ENCODE results near the gene IGFN1. TPM values are rescaled to one million over a fixed set of nuclear protein-coding genes. Genes with fewer than 3 reads are reported as not detected.
"Not testable (repeated sequence)": the region's sequence is repeated elsewhere in the genome, so short reads cannot be mapped to it uniquely, and the experiment has no call there.

IGFN1 gene
- total RNA-seq, 2 donors from 2014 or later: not detected

DNA sequence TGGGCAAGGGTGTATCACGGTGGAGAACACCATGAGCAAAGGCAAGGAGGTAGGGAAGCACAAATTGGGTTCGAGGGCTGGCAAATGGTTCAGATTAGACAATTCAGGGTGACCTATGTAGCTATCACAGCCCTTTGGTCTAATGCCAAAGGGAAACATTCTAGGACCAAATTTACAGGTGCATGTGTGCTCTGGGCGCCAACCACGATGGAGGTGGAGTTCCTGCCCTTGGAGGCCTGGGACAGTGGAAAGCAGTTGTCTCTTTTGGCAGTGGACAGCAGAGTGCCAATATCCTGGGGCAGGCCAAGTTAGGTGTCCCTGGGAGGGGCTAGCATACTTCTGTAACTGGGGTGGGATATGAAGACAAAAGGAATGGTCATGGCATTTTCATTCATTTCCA lies 40.1 kb downstream of the IGFN1 start:
- H3K4me1 Mint-ChIP-seq: no peaks in the 10 kb centered on the region
- no peak overlapping the region for H3K4me3 Mint-ChIP-seq
- H3K36me3 Mint-ChIP-seq (ENCODE audit: low read depth): peaks cover 10% of the 10 kb centered on the region
- peaks cover 42% of the 10 kb centered on the region for H3K27me3 Mint-ChIP-seq
- DNase-seq (no peak), ATAC-seq (no peak)
- no peak overlapping the region for H3K27ac Mint-ChIP-seq
- H3K9me3 ChIP-seq (ENCODE audit: control insufficient read depth, low read length, poor library complexity, severe bottlenecking): no peaks in the 10 kb centered on the region

- not testable (repeated sequence) for DNase-seq; H3K4me1 Mint-ChIP-seq; H3K36me3 Mint-ChIP-seq (ENCODE audit: low read depth); H3K4me3 Mint-ChIP-seq; H3K9me3 ChIP-seq (ENCODE audit: control insufficient read depth, low read length, poor library complexity, severe bottlenecking); H3K27ac Mint-ChIP-seq; ATAC-seq
- H3K27me3 Mint-ChIP-seq: peaks cover 39% of the 10 kb centered on the region
Observed at GRCh38 chr1:201239646-201240045, 49.0 kb downstream of the IGFN1 start.

DNA sequence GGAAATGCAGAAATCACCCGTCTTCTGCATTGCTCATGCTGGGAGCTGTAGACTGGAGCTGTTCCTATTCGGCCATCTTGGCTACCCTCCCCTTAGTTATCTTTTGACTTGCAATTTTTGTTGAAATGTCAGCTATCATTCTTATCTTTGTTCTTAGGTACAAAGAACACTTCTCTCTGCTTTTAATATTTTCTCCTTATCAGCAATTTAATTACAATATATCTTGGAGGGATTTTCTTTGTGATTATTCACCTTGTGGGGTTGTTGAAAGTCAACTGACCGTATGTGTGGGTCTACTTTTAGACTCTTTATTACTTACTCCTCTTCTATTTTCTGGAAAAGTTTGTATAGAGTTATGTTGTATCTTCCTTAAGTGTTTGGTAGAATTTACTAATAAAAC lies 49.5 kb downstream of the IGFN1 start:
- H3K4me3 Mint-ChIP-seq: no peak overlapping the region
- DNase-seq (no peak), ATAC-seq (no peak)
- H3K4me1 Mint-ChIP-seq: no peaks in the 10 kb centered on the region
- H3K27me3 Mint-ChIP-seq: peaks cover 45% of the 10 kb centered on the region
- peaks cover 6% of the 10 kb centered on the region for H3K36me3 Mint-ChIP-seq (ENCODE audit: low read depth)
- H3K27ac Mint-ChIP-seq: no peak overlapping the region
- H3K9me3 ChIP-seq (ENCODE audit: control insufficient read depth, low read length, poor library complexity, severe bottlenecking): no peaks in the 10 kb centered on the region

DNA sequence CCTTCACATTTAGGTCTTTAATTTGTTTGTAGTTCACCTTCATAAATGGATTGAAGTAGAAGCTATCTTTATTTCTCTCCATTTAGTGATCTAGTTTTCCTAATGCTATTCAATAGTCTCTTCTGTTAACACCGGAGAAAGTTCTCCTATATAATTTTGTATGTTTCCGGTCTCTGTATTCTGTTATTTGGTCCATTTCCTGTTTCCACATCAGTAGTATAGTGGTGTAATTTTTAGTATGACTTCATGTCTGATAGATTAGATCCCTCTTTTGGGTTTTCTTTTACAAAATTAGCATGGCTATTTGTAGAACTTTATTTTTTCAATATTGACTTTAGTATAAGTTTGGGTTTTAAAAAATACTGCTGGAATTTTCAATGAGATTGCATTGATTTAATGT lies 51.1 kb downstream of the IGFN1 start:
- Mint-ChIP-seq H3K27me3 (peaks cover 52% of the 10 kb centered on the region), H3K4me3 (no peak overlapping the region)

DNA sequence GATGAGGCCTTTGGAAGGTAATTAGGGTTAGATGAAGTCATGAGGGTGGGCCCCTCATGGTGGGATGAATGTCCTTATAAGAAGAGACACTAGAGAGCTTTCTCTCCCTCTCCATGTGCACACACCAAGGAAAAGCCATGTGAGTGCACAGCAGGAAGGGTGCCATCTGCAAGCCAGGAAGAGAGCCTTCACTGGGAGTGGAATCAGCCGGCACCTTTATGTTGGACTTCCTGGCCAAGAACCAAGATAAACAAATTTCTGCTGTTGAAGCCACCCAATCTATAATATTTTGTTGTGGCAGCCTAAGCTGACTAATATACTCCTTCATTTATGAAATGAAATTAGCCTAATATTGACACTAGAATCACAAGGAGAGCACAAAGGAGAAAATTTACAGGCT lies 54.5 kb downstream of the IGFN1 start:
- H3K4me1 Mint-ChIP-seq: no peaks in the 10 kb centered on the region
- no peaks in the 10 kb centered on the region for H3K9me3 ChIP-seq (ENCODE audit: control insufficient read depth, low read length, poor library complexity, severe bottlenecking)
- peaks cover 54% of the 10 kb centered on the region for H3K27me3 Mint-ChIP-seq
- ATAC-seq (no peak), DNase-seq (no peak)
- H3K27ac Mint-ChIP-seq: no peak overlapping the region
- peaks cover 6% of the 10 kb centered on the region for H3K36me3 Mint-ChIP-seq (ENCODE audit: low read depth)
- no peak overlapping the region for H3K4me3 Mint-ChIP-seq

More for the DNA sequence above, 51.1 kb downstream of the IGFN1 start:
- Mint-ChIP-seq H3K27ac (no peak overlapping the region), H3K36me3 (ENCODE audit: low read depth) (peaks cover 6% of the 10 kb centered on the region), H3K4me1 (no peaks in the 10 kb centered on the region)
- no peak for ATAC-seq
- H3K9me3 ChIP-seq (ENCODE audit: control insufficient read depth, low read length, poor library complexity, severe bottlenecking): no peaks in the 10 kb centered on the region
- no peak for DNase-seq

DNA sequence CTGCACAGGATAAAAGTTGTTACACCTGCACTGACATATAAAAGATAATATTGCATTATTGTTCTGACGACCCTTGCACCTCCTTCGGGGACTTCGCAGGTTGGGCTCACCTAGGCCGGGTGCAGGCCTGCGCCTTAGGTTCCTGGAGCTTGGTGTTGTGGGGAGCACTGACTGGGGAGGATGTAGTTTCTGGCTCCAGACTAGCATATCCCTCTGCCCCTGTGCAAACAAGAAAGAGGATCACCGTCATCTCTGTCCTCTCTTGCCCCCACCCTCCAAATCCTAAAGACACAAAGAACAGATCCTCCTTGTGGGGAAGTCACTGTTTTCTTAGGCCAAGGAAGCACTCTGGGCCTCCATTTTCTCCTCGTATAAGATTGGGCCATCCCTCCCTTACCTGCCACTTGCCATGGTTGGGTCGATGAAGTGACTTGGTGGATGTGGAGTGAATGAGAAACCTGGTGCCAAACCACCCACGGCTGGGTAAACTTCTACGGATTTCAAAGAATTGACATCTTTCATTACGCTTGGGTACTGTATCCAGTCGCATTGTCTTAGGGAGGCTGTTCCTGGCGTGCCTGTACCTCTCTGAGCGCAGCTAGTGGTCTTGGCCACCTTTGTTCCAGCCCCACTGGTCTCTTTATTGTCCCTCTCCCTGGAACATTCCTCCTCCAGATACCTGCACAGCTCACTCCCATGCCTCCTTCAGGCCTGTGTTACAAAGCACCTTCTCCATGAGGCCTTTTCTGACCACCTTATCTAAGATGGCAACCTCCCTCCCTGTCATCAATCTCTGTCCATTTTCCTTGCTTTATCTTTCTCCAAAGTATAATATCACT lies 58.3 kb downstream of the IGFN1 start:
- H3K27ac Mint-ChIP-seq: no peak overlapping the region

GRCh38 chr1:201250326-201251011 lies 59.8 kb downstream of the IGFN1 start:
- H3K9me3 ChIP-seq (ENCODE audit: control insufficient read depth, low read length, poor library complexity, severe bottlenecking): no peaks in the 10 kb centered on the region
- no peak for ATAC-seq
- Mint-ChIP-seq H3K4me1 (peaks cover 4% of the 10 kb centered on the region), H3K36me3 (ENCODE audit: low read depth) (no peaks in the 10 kb centered on the region), H3K4me3 (no peak overlapping the region), H3K27ac (no peak overlapping the region), H3K27me3 (peaks cover 39% of the 10 kb centered on the region)
- no peak for DNase-seq

More for the DNA sequence above, 58.3 kb downstream of the IGFN1 start:
- Mint-ChIP-seq H3K4me3 (no peak overlapping the region), H3K36me3 (ENCODE audit: low read depth) (no peaks in the 10 kb centered on the region), H3K4me1 (peaks cover 4% of the 10 kb centered on the region), H3K27me3 (peaks cover 52% of the 10 kb centered on the region)
- no peaks in the 10 kb centered on the region for H3K9me3 ChIP-seq (ENCODE audit: control insufficient read depth, low read length, poor library complexity, severe bottlenecking)
- DNase-seq (no peak), ATAC-seq (no peak)

GRCh38 chr1:201251411-201251810 lies 60.8 kb downstream of the IGFN1 start:
- DNase-seq (no peak), ATAC-seq (no peak)
- H3K27ac Mint-ChIP-seq: no peak overlapping the region
- peaks cover 4% of the 10 kb centered on the region for H3K4me1 Mint-ChIP-seq
- no peaks in the 10 kb centered on the region for H3K36me3 Mint-ChIP-seq (ENCODE audit: low read depth)
- H3K9me3 ChIP-seq (ENCODE audit: control insufficient read depth, low read length, poor library complexity, severe bottlenecking): no peaks in the 10 kb centered on the region
- peaks cover 36% of the 10 kb centered on the region for H3K27me3 Mint-ChIP-seq
- no peak overlapping the region for H3K4me3 Mint-ChIP-seq

- H3K27me3 Mint-ChIP-seq: peaks cover 33% of the 10 kb centered on the region
- no peaks in the 10 kb centered on the region for H3K9me3 ChIP-seq (ENCODE audit: control insufficient read depth, low read length, poor library complexity, severe bottlenecking)
- H3K4me3 Mint-ChIP-seq: no peak overlapping the region
- DNase-seq: no peak
- no peaks in the 10 kb centered on the region for H3K36me3 Mint-ChIP-seq (ENCODE audit: low read depth)
- peaks cover 4% of the 10 kb centered on the region for H3K4me1 Mint-ChIP-seq
- no peak overlapping the region for H3K27ac Mint-ChIP-seq
- ATAC-seq: no peak
Observed at GRCh38 chr1:201251851-201252430, 61.3 kb downstream of the IGFN1 start.

GRCh38 chr1:201252944-201253371 lies 62.3 kb downstream of the IGFN1 start:
- no peak for ATAC-seq
- no peaks in the 10 kb centered on the region for H3K36me3 Mint-ChIP-seq (ENCODE audit: low read depth)
- H3K27ac Mint-ChIP-seq: no peak overlapping the region
- H3K4me1 Mint-ChIP-seq: peaks cover 4% of the 10 kb centered on the region
- no peak for DNase-seq
- H3K9me3 ChIP-seq (ENCODE audit: control insufficient read depth, low read length, poor library complexity, severe bottlenecking): no peaks in the 10 kb centered on the region
- no peak overlapping the region for H3K4me3 Mint-ChIP-seq
- H3K27me3 Mint-ChIP-seq: peaks cover 33% of the 10 kb centered on the region

DNA sequence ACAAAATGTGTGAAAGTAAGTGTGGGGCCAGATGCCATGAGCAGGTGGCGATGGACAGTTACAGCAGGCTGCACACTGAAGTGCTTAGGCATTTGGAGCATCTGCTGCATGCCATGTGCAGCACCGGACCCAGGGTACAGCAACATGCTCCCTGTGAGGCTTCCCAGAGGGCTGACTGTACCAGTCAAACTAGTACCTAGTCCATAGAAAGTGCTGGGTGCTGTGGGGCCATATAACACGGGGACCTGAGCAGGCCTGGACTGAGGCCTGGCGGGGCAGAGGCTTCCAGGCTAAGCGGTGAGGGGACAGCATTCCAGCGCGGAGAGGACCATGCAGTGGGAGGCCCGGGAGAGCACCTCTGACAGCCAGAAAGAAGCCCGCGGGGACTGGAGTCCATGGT lies 62.8 kb downstream of the IGFN1 start:
- Mint-ChIP-seq H3K4me1 (peaks cover 4% of the 10 kb centered on the region), H3K4me3 (no peak overlapping the region), H3K27ac (no peak overlapping the region), H3K27me3 (peaks cover 33% of the 10 kb centered on the region), H3K36me3 (ENCODE audit: low read depth) (no peaks in the 10 kb centered on the region)
- no peaks in the 10 kb centered on the region for H3K9me3 ChIP-seq (ENCODE audit: control insufficient read depth, low read length, poor library complexity, severe bottlenecking)
- ATAC-seq (no peak), DNase-seq (no peak)

DNA sequence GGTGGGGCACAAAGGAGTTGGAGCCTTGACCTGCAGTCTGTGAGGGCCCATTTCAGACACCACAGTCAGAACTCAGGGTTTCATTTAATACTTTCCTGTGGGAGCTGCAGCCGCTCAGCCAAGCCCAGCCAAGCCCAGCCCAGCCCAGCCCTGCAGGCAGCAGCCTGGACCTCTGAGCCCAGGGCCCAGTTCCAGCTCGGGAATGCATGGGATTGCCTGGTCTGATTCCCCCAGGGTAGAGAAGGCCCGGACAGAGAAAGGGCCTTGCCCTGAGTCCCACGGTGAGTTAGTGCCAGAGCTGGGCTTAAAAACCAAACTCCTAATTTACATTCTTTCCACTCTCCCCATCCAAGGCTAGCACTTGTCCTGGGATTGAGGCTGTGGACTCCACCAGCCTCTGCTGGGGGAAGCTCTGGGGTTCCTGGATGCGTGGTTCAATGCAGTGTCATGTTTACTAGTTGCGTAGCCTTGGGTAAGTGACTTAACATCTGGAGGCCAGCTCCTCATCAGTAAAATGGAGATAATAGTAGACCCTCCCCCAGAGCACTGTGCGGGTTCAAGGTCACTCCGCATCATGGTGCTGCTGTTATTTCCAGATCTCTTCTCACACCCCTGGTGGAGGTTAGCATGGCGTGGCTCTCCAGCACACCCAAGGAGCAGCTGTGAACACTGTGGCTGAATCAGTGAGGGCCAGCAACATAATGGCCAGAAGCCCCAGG lies 63.4 kb downstream of the IGFN1 start:
- ATAC-seq (no peak), DNase-seq (no peak)
- H3K27ac Mint-ChIP-seq: no peak overlapping the region
- H3K27me3 Mint-ChIP-seq: peaks cover 33% of the 10 kb centered on the region
- no peaks in the 10 kb centered on the region for H3K36me3 Mint-ChIP-seq (ENCODE audit: low read depth)
- H3K4me3 Mint-ChIP-seq: no peak overlapping the region
- no peaks in the 10 kb centered on the region for H3K9me3 ChIP-seq (ENCODE audit: control insufficient read depth, low read length, poor library complexity, severe bottlenecking)
- peaks cover 4% of the 10 kb centered on the region for H3K4me1 Mint-ChIP-seq
